IPS DF 6.9 (cell line): Measurements from ENCODE around the gene OR10P1.
"Not testable (repeated sequence)": the region's sequence is repeated elsewhere in the genome, so short reads cannot be mapped to it uniquely, and the experiment has no call there.

Experiments used
- DNase-seq: peaks from one replicate; pipeline ENCODE4 v3.0.0-alpha.2; 2013; ENCODE audit warnings: low read depth, low spot score
- H3K27ac ChIP-seq: one replicate; pipeline ENCODE4 v1.5.1; 2013; ENCODE audit warnings: low read length, control low read depth
- H3K27me3 ChIP-seq: 2 replicates; pipeline ENCODE4 v1.6.1; 2013; ENCODE audit warnings: mild to moderate bottlenecking, low read length; ENCODE audit not compliant: control insufficient read depth, insufficient read depth
- H3K36me3 ChIP-seq: 2 replicates; pipeline ENCODE4 v1.6.1; 2013; ENCODE audit warnings: low read length; ENCODE audit not compliant: control insufficient read depth, insufficient read depth
- H3K4me1 ChIP-seq: 2 replicates; pipeline ENCODE4 v1.6.1; 2013; ENCODE audit warnings: low read length; ENCODE audit not compliant: control insufficient read depth, insufficient read depth
- H3K4me3 ChIP-seq: 2 replicates; pipeline ENCODE4 v1.5.1; 2013; ENCODE audit warnings: mild to moderate bottlenecking, low read length
- H3K9me3 ChIP-seq: 2 replicates; pipeline ENCODE4 v1.6.1; 2013; ENCODE audit warnings: low read length, inconsistent platforms; ENCODE audit not compliant: control insufficient read depth, insufficient read depth
- WGBS: extraction: QIAGEN DNeasy Blood & Tissue Kit; methylation state at CpG from one replicate; pipeline ENCODE4 v1.1.7; 2013; ENCODE audit warnings: mixed read lengths, missing lambda C conversion rate; ENCODE audit not compliant: insufficient read length, insufficient coverage; 5-methylcytosine and 5-hydroxymethylcytosine counted together

Gene OR10P1

GRCh38 chr12:55636853-55637252 is at the start of gene OR10P1:
OR10P1 (plus strand) TSS chr12:55636892; CDS start chr12:55636892, 0 bp downstream.
- no peak within 1 kb of the TSS for H3K27ac ChIP-seq
- no peaks in the 10 kb centered on the region for H3K36me3 ChIP-seq
- no peak for DNase-seq
- no CpG with 5 or more reads among the region's 6 CpGs for WGBS
- no peak within 1 kb of the TSS for H3K4me3 ChIP-seq
- no peaks in the 10 kb centered on the region for H3K27me3 ChIP-seq
- no peaks in the 10 kb centered on the region for H3K9me3 ChIP-seq
- H3K4me1 ChIP-seq = no peaks in the 10 kb centered on the region

- not testable (repeated sequence) for DNase-seq, H3K4me3 ChIP-seq, H3K4me1 ChIP-seq, H3K27ac ChIP-seq, H3K36me3 ChIP-seq, H3K27me3 ChIP-seq, H3K9me3 ChIP-seq
- WGBS = no CpG with 5 or more reads among the region's 12 CpGs
Measured at GRCh38 chr12:55590152-55590551, 46.5 kb upstream of the OR10P1 start.

- Histone ChIP-seq H3K27me3 (no peaks in the 10 kb centered on the region), H3K27ac (no peak overlapping the region), H3K4me1 (no peaks in the 10 kb centered on the region), H3K9me3 (no peaks in the 10 kb centered on the region), H3K36me3 (no peaks in the 10 kb centered on the region), H3K4me3 (no peak overlapping the region)
- WGBS = no CpG with 5 or more reads among the region's 8 CpGs
- no peak for DNase-seq
Measured at GRCh38 chr12:55607821-55608594, 28.7 kb upstream of the OR10P1 start.

GRCh38 chr12:55610598-55610997 is 26.1 kb upstream of the OR10P1 start:
- Histone ChIP-seq H3K27me3 (no peaks in the 10 kb centered on the region), H3K4me3 (no peak overlapping the region), H3K4me1 (no peaks in the 10 kb centered on the region), H3K36me3 (no peaks in the 10 kb centered on the region), H3K27ac (no peak overlapping the region), H3K9me3 (no peaks in the 10 kb centered on the region)
- no CpG with 5 or more reads among the region's 1 CpG for WGBS
- DNase-seq = no peak

- Histone ChIP-seq H3K27me3 (no peaks in the 10 kb centered on the region), H3K27ac (no peak overlapping the region), H3K4me3 (no peak overlapping the region), H3K9me3 (peaks cover 7% of the 10 kb centered on the region), H3K4me1 (no peaks in the 10 kb centered on the region), H3K36me3 (peaks cover 3% of the 10 kb centered on the region; the same call in 1 of the 2 replicates)
- 100% methylated on average over 1 of the region's 2 CpGs for WGBS
- no peak for DNase-seq
Measured at GRCh38 chr12:55612646-55613045, 24.0 kb upstream of the OR10P1 start.

- Histone ChIP-seq H3K9me3 (peaks cover 8% of the 10 kb centered on the region), H3K4me1 (no peaks in the 10 kb centered on the region), H3K4me3 (no peak overlapping the region), H3K36me3 (peaks cover 3% of the 10 kb centered on the region; the same call in 1 of the 2 replicates), H3K27ac (no peak overlapping the region), H3K27me3 (no peaks in the 10 kb centered on the region)
- no peak for DNase-seq
- no CpG with 5 or more reads among the region's 1 CpG for WGBS
Measured at GRCh38 chr12:55614764-55615163, 21.9 kb upstream of the OR10P1 start.

GRCh38 chr12:55619354-55620138 is 17.1 kb upstream of the OR10P1 start:
- Histone ChIP-seq H3K27ac (no peak overlapping the region), H3K9me3 (peaks cover 8% of the 10 kb centered on the region), H3K4me3 (no peak overlapping the region), H3K36me3 (peaks cover 3% of the 10 kb centered on the region; the same call in 1 of the 2 replicates), H3K4me1 (no peaks in the 10 kb centered on the region), H3K27me3 (no peaks in the 10 kb centered on the region)
- peak; percentile 91 for DNase-seq
- WGBS = no CpG with 5 or more reads among the region's 6 CpGs

GRCh38 chr12:55624056-55624455 is 12.6 kb upstream of the OR10P1 start:
- DNase-seq = no peak
- H3K36me3 ChIP-seq = no peaks in the 10 kb centered on the region
- no peaks in the 10 kb centered on the region for H3K9me3 ChIP-seq
- no peaks in the 10 kb centered on the region for H3K27me3 ChIP-seq
- H3K27ac ChIP-seq = no peak overlapping the region
- H3K4me3 ChIP-seq = no peak overlapping the region
- no peaks in the 10 kb centered on the region for H3K4me1 ChIP-seq

GRCh38 chr12:55626154-55626553 is 10.5 kb upstream of the OR10P1 start:
- H3K27me3 ChIP-seq = no peaks in the 10 kb centered on the region
- H3K4me1 ChIP-seq = no peaks in the 10 kb centered on the region
- no peak overlapping the region for H3K27ac ChIP-seq
- DNase-seq = no peak
- no peak overlapping the region for H3K4me3 ChIP-seq
- no peaks in the 10 kb centered on the region for H3K9me3 ChIP-seq
- no CpG with 5 or more reads among the region's 4 CpGs for WGBS
- H3K36me3 ChIP-seq = no peaks in the 10 kb centered on the region

GRCh38 chr12:55629058-55629841 is 7.4 kb upstream of the OR10P1 start:
- H3K27me3 ChIP-seq = no peaks in the 10 kb centered on the region
- no peaks in the 10 kb centered on the region for H3K9me3 ChIP-seq
- H3K36me3 ChIP-seq = no peaks in the 10 kb centered on the region
- no CpG with 5 or more reads among the region's 3 CpGs for WGBS
- H3K4me1 ChIP-seq = no peaks in the 10 kb centered on the region
- DNase-seq = no peak
- H3K4me3 ChIP-seq = no peak overlapping the region
- no peak overlapping the region for H3K27ac ChIP-seq
